ENCODE results near the gene CBR4.

CBR4 gene

GRCh38 chr4:169048868-169049414, 38.9 kb upstream of the CBR4 start:
- Histone ChIP-seq H3K4me3 (ENCODE audit: low read length, poor library complexity, severe bottlenecking) (no peak overlapping the region), H2AFZ (ENCODE audit: low read length) (no peak overlapping the region), H3K79me2 (ENCODE audit: insufficient read depth, low read length) (no peaks in the 10 kb centered on the region), H3K27me3 (ENCODE audit: insufficient read depth, low read length, poor library complexity, severe bottlenecking) (no peaks in the 10 kb centered on the region), H3K4me2 (ENCODE audit: low read depth, low read length, poor library complexity, severe bottlenecking) (no peak overlapping the region), H4K20me1 (ENCODE audit: insufficient read depth, low read length, poor library complexity, severe bottlenecking) (no peaks in the 10 kb centered on the region), H3K9me3 (ENCODE audit: insufficient read depth, low read depth, low read length) (no peaks in the 10 kb centered on the region), H3K4me1 (ENCODE audit: insufficient read depth, low read length, poor library complexity, severe bottlenecking) (no peaks in the 10 kb centered on the region), H3K9ac (ENCODE audit: low read depth, low read length, poor library complexity, severe bottlenecking) (no peak overlapping the region), H3K36me3 (ENCODE audit: insufficient read depth, low read length) (no peaks in the 10 kb centered on the region), H3K9me2 (replicated peaks; ENCODE audit: low read depth, low read length) (no peaks in the 10 kb centered on the region), H3F3A (ENCODE audit: low read depth) (no peaks in the 10 kb centered on the region)
- no peak for TF ChIP-seq EZH2phosphoT487 (IDR thresholded peaks at IDR 0.05; ENCODE audit: borderline replicate concordance)
- no peak for TF ChIP-seq CTCF (conservative IDR thresholded peaks at IDR 0.05; ENCODE audit: low read length)

DNA sequence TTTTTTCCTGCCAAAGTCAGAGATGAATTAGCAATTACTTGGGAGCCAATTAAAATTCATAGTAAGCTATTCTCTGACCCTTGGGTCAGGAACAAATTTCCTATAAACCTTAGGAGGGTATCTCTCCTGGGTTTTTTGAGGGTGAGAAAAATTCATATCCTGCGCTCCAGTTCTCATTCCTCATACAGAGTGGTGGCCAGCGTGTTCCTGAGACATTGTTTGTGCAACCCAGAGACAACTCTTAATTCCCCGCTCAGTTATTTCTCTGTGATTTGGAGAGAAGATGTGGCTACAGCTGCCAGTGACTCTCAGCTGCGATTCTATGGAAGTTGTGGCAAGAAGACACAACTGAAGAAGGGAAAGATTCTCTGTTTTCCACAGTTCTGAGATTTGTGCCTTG, 37.9 kb upstream of the CBR4 start:
- Histone ChIP-seq H2AFZ (ENCODE audit: low read length) (no peak overlapping the region), H3K4me1 (ENCODE audit: insufficient read depth, low read length, poor library complexity, severe bottlenecking) (no peaks in the 10 kb centered on the region), H3K4me2 (ENCODE audit: low read depth, low read length, poor library complexity, severe bottlenecking) (no peak overlapping the region), H3K27me3 (ENCODE audit: insufficient read depth, low read length, poor library complexity, severe bottlenecking) (no peaks in the 10 kb centered on the region), H3K9me2 (replicated peaks; ENCODE audit: low read depth, low read length) (no peaks in the 10 kb centered on the region), H4K20me1 (ENCODE audit: insufficient read depth, low read length, poor library complexity, severe bottlenecking) (no peaks in the 10 kb centered on the region), H3K9me3 (ENCODE audit: insufficient read depth, low read depth, low read length) (no peaks in the 10 kb centered on the region), H3K36me3 (ENCODE audit: insufficient read depth, low read length) (no peaks in the 10 kb centered on the region), H3F3A (ENCODE audit: low read depth) (no peaks in the 10 kb centered on the region), H3K4me3 (ENCODE audit: low read length, poor library complexity, severe bottlenecking) (no peak overlapping the region), H3K79me2 (ENCODE audit: insufficient read depth, low read length) (no peaks in the 10 kb centered on the region), H3K9ac (ENCODE audit: low read depth, low read length, poor library complexity, severe bottlenecking) (no peak overlapping the region)
- TF ChIP-seq CTCF (conservative IDR thresholded peaks at IDR 0.05; ENCODE audit: low read length) (no peak), EZH2phosphoT487 (IDR thresholded peaks at IDR 0.05; ENCODE audit: borderline replicate concordance) (no peak)

GRCh38 chr4:169045862-169046584, 36.0 kb upstream of the CBR4 start:
- Histone ChIP-seq H3K9me3 (ENCODE audit: insufficient read depth, low read depth, low read length) (no peaks in the 10 kb centered on the region), H2AFZ (ENCODE audit: low read length) (no peak overlapping the region), H3K36me3 (ENCODE audit: insufficient read depth, low read length) (no peaks in the 10 kb centered on the region), H3K4me3 (ENCODE audit: low read length, poor library complexity, severe bottlenecking) (no peak overlapping the region), H3K27me3 (ENCODE audit: insufficient read depth, low read length, poor library complexity, severe bottlenecking) (no peaks in the 10 kb centered on the region), H3K4me1 (ENCODE audit: insufficient read depth, low read length, poor library complexity, severe bottlenecking) (no peaks in the 10 kb centered on the region), H3K79me2 (ENCODE audit: insufficient read depth, low read length) (no peaks in the 10 kb centered on the region), H3K9me2 (replicated peaks; ENCODE audit: low read depth, low read length) (no peaks in the 10 kb centered on the region), H3K4me2 (ENCODE audit: low read depth, low read length, poor library complexity, severe bottlenecking) (no peak overlapping the region), H3K9ac (ENCODE audit: low read depth, low read length, poor library complexity, severe bottlenecking) (no peak overlapping the region), H3F3A (ENCODE audit: low read depth) (no peaks in the 10 kb centered on the region), H4K20me1 (ENCODE audit: insufficient read depth, low read length, poor library complexity, severe bottlenecking) (no peaks in the 10 kb centered on the region)
- no peak for TF ChIP-seq EZH2phosphoT487 (IDR thresholded peaks at IDR 0.05; ENCODE audit: borderline replicate concordance)
- no peak for TF ChIP-seq CTCF (conservative IDR thresholded peaks at IDR 0.05; ENCODE audit: low read length)

All from Loucy (cell line).